PFSK-1 (cell line): ENCODE data around the gene VIT.

ENCODE experiments used
- POLR2AphosphoS5 ChIP-seq: IDR thresholded peaks from 2 replicates; pipeline ENCODE4 v1.6.1; 2012; ENCODE audit warnings: low read depth, mild to moderate bottlenecking, control low read depth, low read length, moderate library complexity
- SIN3A ChIP-seq: IDR thresholded peaks from 2 replicates; pipeline ENCODE4 v1.6.1; 2012; ENCODE audit warnings: mild to moderate bottlenecking, low read length, moderate library complexity, borderline replicate concordance; ENCODE audit not compliant: insufficient read depth
- TF ChIP-seq, protein P1 (sequence below), 2 experiments: IDR thresholded peaks; 2 replicates each; pipeline versions ENCODE4 v1.6.1 to v1.8.0; 2011 to 2012; ENCODE audit warnings: low read depth in 2 of 2, low read length in 2 of 2, control low read depth in 1 of 2, inconsistent platforms in 1 of 2, mild to moderate bottlenecking in 1 of 2, moderate library complexity in 1 of 2; ENCODE audit not compliant: insufficient read depth in 1 of 2

DNA sequence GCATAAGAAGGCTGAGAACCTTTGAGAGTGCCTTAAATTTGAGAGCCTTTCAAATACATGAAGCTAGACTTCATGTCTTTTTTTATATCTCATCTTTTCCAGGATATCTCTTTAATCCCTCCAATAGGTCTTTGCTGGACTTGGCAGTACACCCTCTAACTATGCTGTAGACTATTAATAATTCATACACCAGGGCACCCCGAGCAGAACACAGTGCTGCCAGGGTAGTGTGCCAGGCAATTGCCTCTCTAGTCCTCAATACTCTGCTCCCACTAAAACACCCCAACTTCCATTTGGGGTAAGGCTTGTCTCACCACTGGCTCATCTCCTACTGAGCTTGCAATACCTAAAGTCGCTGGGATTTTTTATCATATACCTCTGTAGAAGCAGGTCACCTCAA lies 80.8 kb downstream of the VIT start:
- TF ChIP-seq POLR2AphosphoS5 (no peak), SIN3A (no peak)
- TF ChIP-seq, protein P1, sequence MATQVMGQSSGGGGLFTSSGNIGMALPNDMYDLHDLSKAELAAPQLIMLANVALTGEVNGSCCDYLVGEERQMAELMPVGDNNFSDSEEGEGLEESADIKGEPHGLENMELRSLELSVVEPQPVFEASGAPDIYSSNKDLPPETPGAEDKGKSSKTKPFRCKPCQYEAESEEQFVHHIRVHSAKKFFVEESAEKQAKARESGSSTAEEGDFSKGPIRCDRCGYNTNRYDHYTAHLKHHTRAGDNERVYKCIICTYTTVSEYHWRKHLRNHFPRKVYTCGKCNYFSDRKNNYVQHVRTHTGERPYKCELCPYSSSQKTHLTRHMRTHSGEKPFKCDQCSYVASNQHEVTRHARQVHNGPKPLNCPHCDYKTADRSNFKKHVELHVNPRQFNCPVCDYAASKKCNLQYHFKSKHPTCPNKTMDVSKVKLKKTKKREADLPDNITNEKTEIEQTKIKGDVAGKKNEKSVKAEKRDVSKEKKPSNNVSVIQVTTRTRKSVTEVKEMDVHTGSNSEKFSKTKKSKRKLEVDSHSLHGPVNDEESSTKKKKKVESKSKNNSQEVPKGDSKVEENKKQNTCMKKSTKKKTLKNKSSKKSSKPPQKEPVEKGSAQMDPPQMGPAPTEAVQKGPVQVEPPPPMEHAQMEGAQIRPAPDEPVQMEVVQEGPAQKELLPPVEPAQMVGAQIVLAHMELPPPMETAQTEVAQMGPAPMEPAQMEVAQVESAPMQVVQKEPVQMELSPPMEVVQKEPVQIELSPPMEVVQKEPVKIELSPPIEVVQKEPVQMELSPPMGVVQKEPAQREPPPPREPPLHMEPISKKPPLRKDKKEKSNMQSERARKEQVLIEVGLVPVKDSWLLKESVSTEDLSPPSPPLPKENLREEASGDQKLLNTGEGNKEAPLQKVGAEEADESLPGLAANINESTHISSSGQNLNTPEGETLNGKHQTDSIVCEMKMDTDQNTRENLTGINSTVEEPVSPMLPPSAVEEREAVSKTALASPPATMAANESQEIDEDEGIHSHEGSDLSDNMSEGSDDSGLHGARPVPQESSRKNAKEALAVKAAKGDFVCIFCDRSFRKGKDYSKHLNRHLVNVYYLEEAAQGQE (IDR thresholded peaks at IDR 0.05; ENCODE audit: insufficient read depth in 1 of 2, low read depth in 2 of 2, low read length in 2 of 2), result no peak
